ENCODE results near the gene PCNX1.
A peak's percentile ranks its signal among the peaks of the same experiment; 100 is the strongest.
"Not testable (repeated sequence)": the region's sequence is repeated elsewhere in the genome, so short reads cannot be mapped to it uniquely, and the experiment has no call there.

The PCNX1 gene

DNA sequence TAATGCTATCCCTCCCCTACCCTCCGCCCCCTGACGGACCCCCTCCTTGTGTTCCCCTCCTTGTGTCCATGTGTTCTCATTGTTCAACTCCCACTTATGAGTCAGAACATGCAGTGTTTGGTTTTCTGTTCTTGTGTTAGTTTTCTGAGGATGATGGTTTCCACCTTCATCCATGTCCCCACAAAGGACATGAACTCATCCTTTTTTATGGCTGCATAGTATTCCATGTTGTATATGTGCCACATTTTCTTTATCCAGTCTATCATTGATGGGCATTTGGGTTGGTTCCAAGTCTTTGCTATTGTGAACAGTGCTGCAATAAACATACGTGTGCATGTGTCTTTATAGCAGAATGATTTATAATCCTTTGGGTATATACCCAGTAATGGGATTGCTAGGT lies 112.7 kb downstream of the PCNX1 start:
- not testable (repeated sequence) for H2BK5ac ChIP-seq (ENCODE audit: low read depth, low read length, poor library complexity, severe bottlenecking); H3K27ac ChIP-seq (ENCODE audit: low read length, poor library complexity, severe bottlenecking); H3K23ac ChIP-seq (ENCODE audit: low read length in 2 of 2); H3K27me3 ChIP-seq (ENCODE audit: control insufficient read depth in 1 of 2, insufficient read depth in 1 of 2, low read length in 2 of 2); H3K18ac ChIP-seq (ENCODE audit: low read depth in 1 of 2, low read length in 2 of 2); H4K8ac ChIP-seq (ENCODE audit: low read length); H3K4me1 ChIP-seq (ENCODE audit: control insufficient read depth, insufficient read depth, low read depth, low read length); H2BK15ac ChIP-seq (ENCODE audit: low read depth, poor library complexity, severe bottlenecking); H2BK120ac ChIP-seq (ENCODE audit: low read depth, low read length); H3K4ac ChIP-seq (ENCODE audit: low read depth in 1 of 2, low read length in 2 of 2); H2BK12ac ChIP-seq (ENCODE audit: low read length in 2 of 2); H4K91ac ChIP-seq (ENCODE audit: low read length); H3K4me3 ChIP-seq (ENCODE audit: insufficient read depth in 1 of 2, low read depth in 1 of 2, low read length in 2 of 2); H2AK5ac ChIP-seq (ENCODE audit: low read length, severe bottlenecking); H3K9ac ChIP-seq (ENCODE audit: low read length); H3K9me3 ChIP-seq (ENCODE audit: control insufficient read depth, low read length); DNase-seq; H2AFZ ChIP-seq (ENCODE audit: low read depth, low read length); H3K14ac ChIP-seq (ENCODE audit: low read length in 2 of 2); H3K4me2 ChIP-seq (ENCODE audit: low read length, poor library complexity, severe bottlenecking); H3K79me1 ChIP-seq (replicated peaks; ENCODE audit: low read length, poor library complexity, severe bottlenecking)
- H3K36me3 ChIP-seq (ENCODE audit: control insufficient read depth in 1 of 2, insufficient read depth in 2 of 2, low read depth in 1 of 2, low read length in 2 of 2), result peaks cover 6 to 62% of the 10 kb centered on the region in 2 experiments
- WGBS, result 100% methylated on average over 1 of the region's 3 CpGs

DNA sequence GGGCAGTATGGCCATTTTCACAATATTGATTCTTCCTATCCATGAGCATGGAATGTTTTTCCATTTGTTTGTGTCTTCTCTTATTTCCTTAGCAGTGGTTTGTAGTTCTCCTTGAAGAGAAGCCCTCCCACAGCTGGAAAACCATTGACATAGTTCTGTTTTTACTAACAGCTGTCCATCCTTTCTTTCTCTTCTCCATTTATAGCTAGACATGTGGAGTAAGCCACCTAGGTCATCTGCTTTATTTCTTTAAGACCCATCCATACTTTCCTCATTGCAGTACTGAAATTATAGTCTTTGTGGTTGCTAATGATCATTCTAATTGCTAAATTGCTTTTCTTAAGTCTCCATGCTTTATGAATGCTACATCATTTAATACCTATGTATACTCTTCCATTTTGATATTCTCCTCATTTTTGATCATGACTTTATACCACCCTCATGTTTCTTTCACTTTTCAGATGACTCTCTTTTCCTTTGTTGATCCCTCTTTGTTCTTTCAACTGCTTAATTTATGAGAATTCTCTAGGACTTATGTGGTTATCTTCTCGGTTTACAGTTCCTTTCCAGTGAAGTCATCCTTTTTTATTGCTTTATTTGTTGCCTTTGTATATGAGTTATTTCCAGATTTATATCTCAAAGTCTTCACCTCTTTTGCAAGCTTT lies 114.2 kb downstream of the PCNX1 start:
- H2BK120ac ChIP-seq (ENCODE audit: low read depth, low read length), result no peak overlapping the region
- H2BK5ac ChIP-seq (ENCODE audit: low read depth, low read length, poor library complexity, severe bottlenecking), result peak overlapping the region; percentile 31
- H3K9me3 ChIP-seq (ENCODE audit: control insufficient read depth, low read length), result no peaks in the 10 kb centered on the region
- no peaks in the 10 kb centered on the region for H3K4me1 ChIP-seq (ENCODE audit: control insufficient read depth, insufficient read depth, low read depth, low read length)
- H3K79me1 ChIP-seq (replicated peaks; ENCODE audit: low read length, poor library complexity, severe bottlenecking), result peaks cover 2% of the 10 kb centered on the region
- no peak overlapping the region for H2BK12ac ChIP-seq (ENCODE audit: low read length in 2 of 2)
- no peak overlapping the region for H2AK5ac ChIP-seq (ENCODE audit: low read length, severe bottlenecking)
- peak overlapping the region; percentile 37 for H3K9ac ChIP-seq (ENCODE audit: low read length)
- no peak overlapping the region for H3K23ac ChIP-seq (ENCODE audit: low read length in 2 of 2)
- H3K18ac ChIP-seq (ENCODE audit: low read depth in 1 of 2, low read length in 2 of 2), result no peak overlapping the region
- H3K14ac ChIP-seq (ENCODE audit: low read length in 2 of 2), result no peak overlapping the region
- H3K4ac ChIP-seq (ENCODE audit: low read depth in 1 of 2, low read length in 2 of 2), result no peak overlapping the region
- no CpG with 5 or more reads among the region's 1 CpG for WGBS
- no peak overlapping the region for H4K8ac ChIP-seq (ENCODE audit: low read length)
- no peak overlapping the region for H2AFZ ChIP-seq (ENCODE audit: low read depth, low read length)
- no peak overlapping the region for H3K4me2 ChIP-seq (ENCODE audit: low read length, poor library complexity, severe bottlenecking)
- no peak overlapping the region for H2BK15ac ChIP-seq (ENCODE audit: low read depth, poor library complexity, severe bottlenecking)
- no peaks in the 10 kb centered on the region for H3K27me3 ChIP-seq (ENCODE audit: control insufficient read depth in 1 of 2, insufficient read depth in 1 of 2, low read length in 2 of 2)
- no peak overlapping the region for H4K91ac ChIP-seq (ENCODE audit: low read length)
- DNase-seq, result peak; percentile 69
- H3K27ac ChIP-seq (ENCODE audit: low read length, poor library complexity, severe bottlenecking), result peak overlapping the region; percentile 47
- peaks cover 6 to 62% of the 10 kb centered on the region in 2 experiments for H3K36me3 ChIP-seq (ENCODE audit: control insufficient read depth in 1 of 2, insufficient read depth in 2 of 2, low read depth in 1 of 2, low read length in 2 of 2)
- H3K4me3 ChIP-seq (ENCODE audit: insufficient read depth in 1 of 2, low read depth in 1 of 2, low read length in 2 of 2), result no peak overlapping the region

DNA sequence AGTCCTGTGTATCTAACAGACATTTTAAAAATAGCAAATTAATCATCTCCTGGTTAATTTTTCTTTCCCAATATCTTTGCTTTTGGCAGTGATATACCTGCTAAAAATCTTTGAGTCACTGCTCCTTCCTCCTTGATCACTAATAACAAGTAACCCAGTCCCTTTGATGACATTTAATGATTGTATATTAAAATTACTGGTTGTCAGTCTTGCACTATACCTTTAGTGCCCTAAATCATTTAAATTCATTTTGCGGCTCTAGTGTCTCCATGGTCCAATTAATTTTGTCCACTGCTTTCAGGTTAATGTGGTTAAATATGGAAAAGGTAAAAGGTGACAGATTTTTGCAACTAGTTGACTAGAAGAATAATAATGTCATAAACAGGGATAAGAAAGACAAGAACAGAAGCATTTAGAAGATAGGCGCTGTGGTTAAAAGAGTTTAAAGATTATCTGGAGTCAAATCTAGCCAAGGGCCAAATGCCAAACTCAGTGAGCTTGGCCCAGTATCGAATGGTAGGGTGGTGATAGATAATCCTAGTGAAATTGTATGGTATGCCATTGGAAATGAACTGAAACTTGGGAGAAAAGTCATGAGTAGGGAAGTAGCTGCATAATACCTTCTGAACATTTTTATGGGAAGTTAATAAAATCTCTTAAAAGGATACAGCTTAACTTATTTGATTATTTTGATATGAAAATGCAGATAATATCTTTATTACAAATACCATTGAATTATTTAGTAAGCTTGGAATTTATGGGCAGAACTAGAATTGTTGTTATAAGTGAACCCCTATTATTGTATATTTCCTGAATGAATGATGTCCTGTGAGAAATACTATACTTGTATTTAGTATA lies 115.0 kb downstream of the PCNX1 start:
- H2BK120ac ChIP-seq (ENCODE audit: low read depth, low read length), result no peak overlapping the region
- DNase-seq, result no peak
- H2AK5ac ChIP-seq (ENCODE audit: low read length, severe bottlenecking), result no peak overlapping the region
- H3K27ac ChIP-seq (ENCODE audit: low read length, poor library complexity, severe bottlenecking), result no peak overlapping the region
- no peak overlapping the region for H3K23ac ChIP-seq (ENCODE audit: low read length in 2 of 2)
- H2BK5ac ChIP-seq (ENCODE audit: low read depth, low read length, poor library complexity, severe bottlenecking), result no peak overlapping the region
- no peaks in the 10 kb centered on the region for H3K27me3 ChIP-seq (ENCODE audit: control insufficient read depth in 1 of 2, insufficient read depth in 1 of 2, low read length in 2 of 2)
- H3K14ac ChIP-seq (ENCODE audit: low read length in 2 of 2), result no peak overlapping the region
- H3K4me1 ChIP-seq (ENCODE audit: control insufficient read depth, insufficient read depth, low read depth, low read length), result no peaks in the 10 kb centered on the region
- H3K4me3 ChIP-seq (ENCODE audit: insufficient read depth in 1 of 2, low read depth in 1 of 2, low read length in 2 of 2), result no peak overlapping the region
- H2AFZ ChIP-seq (ENCODE audit: low read depth, low read length), result no peak overlapping the region
- H2BK12ac ChIP-seq (ENCODE audit: low read length in 2 of 2), result no peak overlapping the region
- H2BK15ac ChIP-seq (ENCODE audit: low read depth, poor library complexity, severe bottlenecking), result no peak overlapping the region
- peaks cover 6 to 62% of the 10 kb centered on the region in 2 experiments for H3K36me3 ChIP-seq (ENCODE audit: control insufficient read depth in 1 of 2, insufficient read depth in 2 of 2, low read depth in 1 of 2, low read length in 2 of 2)
- H4K91ac ChIP-seq (ENCODE audit: low read length), result no peak overlapping the region
- H3K18ac ChIP-seq (ENCODE audit: low read depth in 1 of 2, low read length in 2 of 2), result no peak overlapping the region
- WGBS, result 89% methylated on average over 3 of the region's 3 CpGs
- no peak overlapping the region for H3K9ac ChIP-seq (ENCODE audit: low read length)
- H4K8ac ChIP-seq (ENCODE audit: low read length), result no peak overlapping the region
- H3K79me1 ChIP-seq (replicated peaks; ENCODE audit: low read length, poor library complexity, severe bottlenecking), result peaks cover under 1% of the 10 kb centered on the region
- H3K4me2 ChIP-seq (ENCODE audit: low read length, poor library complexity, severe bottlenecking), result no peak overlapping the region
- H3K9me3 ChIP-seq (ENCODE audit: control insufficient read depth, low read length), result no peaks in the 10 kb centered on the region
- H3K4ac ChIP-seq (ENCODE audit: low read depth in 1 of 2, low read length in 2 of 2), result no peak overlapping the region

DNA sequence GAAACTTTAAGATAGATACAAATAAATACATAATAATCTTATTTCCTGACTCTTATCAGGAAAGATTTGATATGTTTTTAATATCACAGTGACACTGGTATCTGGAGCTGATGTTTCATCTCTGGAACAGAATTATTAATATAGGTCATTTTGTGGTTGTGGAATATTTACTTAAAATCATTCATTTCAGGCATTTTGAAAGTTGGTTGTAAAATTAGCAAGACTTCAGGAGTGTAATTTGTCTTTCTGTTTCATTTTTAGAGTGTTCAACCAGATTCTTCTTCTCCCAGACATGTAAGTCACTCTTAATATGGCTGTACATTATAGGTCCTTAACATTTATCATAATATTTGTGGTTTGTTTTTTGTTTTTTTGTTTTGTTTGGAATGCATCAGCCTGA lies 115.7 kb downstream of the PCNX1 start:
- DNase-seq, result no peak
- Histone ChIP-seq H2AFZ (ENCODE audit: low read depth, low read length) (no peak overlapping the region), H4K91ac (ENCODE audit: low read length) (no peak overlapping the region), H3K18ac (ENCODE audit: low read depth in 1 of 2, low read length in 2 of 2) (no peak overlapping the region), H3K9ac (ENCODE audit: low read length) (no peak overlapping the region), H3K4ac (ENCODE audit: low read depth in 1 of 2, low read length in 2 of 2) (no peak overlapping the region), H2AK5ac (ENCODE audit: low read length, severe bottlenecking) (no peak overlapping the region), H3K4me1 (ENCODE audit: control insufficient read depth, insufficient read depth, low read depth, low read length) (no peaks in the 10 kb centered on the region), H3K23ac (ENCODE audit: low read length in 2 of 2) (no peak overlapping the region), H3K27ac (ENCODE audit: low read length, poor library complexity, severe bottlenecking) (no peak overlapping the region), H2BK120ac (ENCODE audit: low read depth, low read length) (no peak overlapping the region), H3K4me2 (ENCODE audit: low read length, poor library complexity, severe bottlenecking) (no peak overlapping the region), H4K8ac (ENCODE audit: low read length) (no peak overlapping the region), H3K9me3 (ENCODE audit: control insufficient read depth, low read length) (no peaks in the 10 kb centered on the region), H2BK5ac (ENCODE audit: low read depth, low read length, poor library complexity, severe bottlenecking) (no peak overlapping the region), H3K14ac (ENCODE audit: low read length in 2 of 2) (no peak overlapping the region), H3K4me3 (ENCODE audit: insufficient read depth in 1 of 2, low read depth in 1 of 2, low read length in 2 of 2) (no peak overlapping the region), H2BK15ac (ENCODE audit: low read depth, poor library complexity, severe bottlenecking) (no peak overlapping the region), H3K27me3 (ENCODE audit: control insufficient read depth in 1 of 2, insufficient read depth in 1 of 2, low read length in 2 of 2) (no peaks in the 10 kb centered on the region), H3K36me3 (ENCODE audit: control insufficient read depth in 1 of 2, insufficient read depth in 2 of 2, low read depth in 1 of 2, low read length in 2 of 2) (peaks cover 6 to 68% of the 10 kb centered on the region in 2 experiments), H2BK12ac (ENCODE audit: low read length in 2 of 2) (no peak overlapping the region), H3K79me1 (replicated peaks; ENCODE audit: low read length, poor library complexity, severe bottlenecking) (no peaks in the 10 kb centered on the region)

Measured in mesenchymal stem cell (in vitro differentiated cells and primary cell).